K562 (cell line): ENCODE data around the gene MRPS35. TPM values are rescaled to one million over a fixed set of nuclear protein-coding genes. Genes with fewer than 3 reads are reported as not detected.

Source experiments
- ATAC-seq: fragments of 200-7000 bp; cut with Tn5 transposase; 3 replicates; pipeline ENCODE4 v1.9.1; 2020; ENCODE audit warnings: moderate library complexity
- BruUV-seq: library from RNA; stranded (reverse); fragments of 400-500 nt; replicated peaks from 2 replicates; lab custom pipeline; 2021; lab: Mats Ljungman, UMichigan
- CTCF ChIA-PET: fragments of 300-600 bp; formaldehyde crosslinking; extraction: SDS; loops from one replicate; lab custom pipeline; 2021; ENCODE audit warnings: low intra/inter-chr PET ratio; lab: Yijun Ruan, JAX
- POLR2A ChIA-PET: fragments of 300-600, 350-650 bp; sonication (Branson Sonifier 250); formaldehyde crosslinking; extraction: SDS; loops from one replicate; lab custom pipeline; 2021; ENCODE audit warnings: antibody characterized with exemption, inconsistent platforms; lab: Yijun Ruan, JAX
- DNase-seq, 4 experiments: peaks; one replicate each; pipeline versions ENCODE4 v3.0.0 to v3.0.0-alpha.2; 2011 to 2018; ENCODE audit warnings: low spot score in 3 of 4, mixed read lengths in 3 of 4; ENCODE audit errors: extremely low read depth in 1 of 4
- FAIRE-seq: peaks from 2 replicates; lab custom pipeline; 2011; peaks lifted over from hg19 to GRCh38; lab: Jason Lieb, UNC
- H2AFZ ChIP-seq: 2 replicates; pipeline ENCODE4 v1.6.0; 2011; ENCODE audit warnings: low read depth, low read length, control low read depth, inconsistent platforms
- H3K27ac ChIP-seq: fragments of 200-600 bp; 3 replicates; pipeline ENCODE4 v1.8.0; 2011; ENCODE audit warnings: low read depth, mild to moderate bottlenecking, control low read depth, inconsistent platforms, low read length, moderate library complexity, mixed read lengths; ENCODE audit errors: extremely low read depth
- H3K27me3 ChIP-seq, 2 experiments: fragments of 300-600 bp in 1 of 2; 2 replicates in 1 of 2; 3 replicates in 1 of 2; pipeline versions ENCODE4 v1.6.0 to v1.8.0; 2011; ENCODE audit warnings: inconsistent platforms in 2 of 2, low read length in 2 of 2, mild to moderate bottlenecking in 1 of 2, mixed read lengths in 1 of 2, moderate library complexity in 1 of 2; ENCODE audit not compliant: control insufficient read depth in 2 of 2, insufficient read depth in 2 of 2
- H3K36me3 ChIP-seq: fragments of 300-600 bp; 3 replicates; pipeline ENCODE4 v1.8.0; 2011; ENCODE audit warnings: mild to moderate bottlenecking, low read length, inconsistent platforms; ENCODE audit not compliant: control insufficient read depth, insufficient read depth
- H3K4me1 ChIP-seq, 2 experiments: fragments of 200-600 bp in 1 of 2; replicated peaks in 1 of 2; 2 replicates in 1 of 2; 3 replicates in 1 of 2; pipeline versions ENCODE4 v1.5.1 to v1.8.0; 2011; ENCODE audit warnings: inconsistent platforms in 2 of 2, low read length in 2 of 2, mild to moderate bottlenecking in 1 of 2, mixed read lengths in 1 of 2, moderate library complexity in 1 of 2; ENCODE audit not compliant: control insufficient read depth in 2 of 2, insufficient read depth in 2 of 2
- H3K4me2 ChIP-seq: 2 replicates; pipeline ENCODE4 v1.6.1; 2011; ENCODE audit warnings: low read length, control low read depth, inconsistent platforms, mixed read lengths; ENCODE audit not compliant: insufficient read depth
- H3K4me3 ChIP-seq: fragments of 200-600 bp; sonication (generic), shearing (Covaris generic); 2 replicates; pipeline ENCODE4 v1.5.1; 2016; ENCODE audit warnings: control low read depth, inconsistent platforms
- H3K79me2 ChIP-seq: fragments of 200-600 bp; 3 replicates; pipeline ENCODE4 v1.8.0; 2011; ENCODE audit warnings: low read length, inconsistent platforms; ENCODE audit not compliant: control insufficient read depth, insufficient read depth
- H3K9ac ChIP-seq, 2 experiments: 2 replicates each; pipeline versions ENCODE4 v1.6.0 to v1.6.1; 2011; ENCODE audit warnings: low read depth in 2 of 2, low read length in 2 of 2, control low read depth in 1 of 2, inconsistent platforms in 1 of 2, mild to moderate bottlenecking in 1 of 2, mixed read lengths in 1 of 2; ENCODE audit not compliant: insufficient read depth in 1 of 2
- H3K9me1 ChIP-seq: one replicate; pipeline ENCODE4 v1.6.0; 2011; ENCODE audit warnings: inconsistent platforms, mild to moderate bottlenecking, low read length, moderate library complexity; ENCODE audit not compliant: control insufficient read depth, insufficient read depth
- H3K9me3 ChIP-seq: replicated peaks from 2 replicates; pipeline ENCODE4 v1.5.1; 2011; ENCODE audit warnings: low read depth, low read length, inconsistent platforms; ENCODE audit not compliant: control insufficient read depth, insufficient read depth
- H4K20me1 ChIP-seq: replicated peaks from 2 replicates; pipeline ENCODE4 v1.6.1; 2011; ENCODE audit warnings: low read length, inconsistent platforms, mixed read lengths; ENCODE audit not compliant: control insufficient read depth, insufficient read depth
- BMI1 ChIP-seq: fragments of 150-350 bp; IDR thresholded peaks from 2 replicates; pipeline ENCODE4 v1.6.1; 2014; ENCODE audit warnings: low read length
- BRD4 ChIP-seq: fragments of 200-600 bp; sonication (generic); IDR thresholded peaks from 2 replicates; pipeline ENCODE4 v1.6.1; 2017; ENCODE audit warnings: inconsistent platforms
- CREB1 ChIP-seq, 2 experiments: sonication (generic) in 1 of 2; formaldehyde crosslinking in 1 of 2; IDR thresholded peaks; 2 replicates each; pipeline versions ENCODE4 v1.6.1 to v1.8.0; 2012 to 2022; ENCODE audit warnings: inconsistent platforms in 1 of 2, mild to moderate bottlenecking in 1 of 2, missing genetic modification reagents in 1 of 2, moderate library complexity in 1 of 2
- HNRNPLL ChIP-seq: fragments of 200-400 bp; formaldehyde crosslinking; IDR thresholded peaks from 2 replicates; pipeline ENCODE4 v1.6.1; 2017; ENCODE audit warnings: low read length, low read depth, mild to moderate bottlenecking; ENCODE audit not compliant: poor library complexity, severe bottlenecking
- MEIS2 ChIP-seq: fragments of 450-650 bp; IDR thresholded peaks from 2 replicates; pipeline ENCODE4 v1.6.1; 2014; ENCODE audit warnings: mild to moderate bottlenecking; ENCODE audit not compliant: partially characterized antibody
- PKNOX1 ChIP-seq: fragments of 450-650 bp; IDR thresholded peaks from 2 replicates; pipeline ENCODE4 v1.6.1; 2016
- RUNX1 ChIP-seq: sonication (generic); IDR thresholded peaks from 2 replicates; pipeline ENCODE4 v1.6.1; 2016; ENCODE audit warnings: antibody characterized with exemption, low read depth
- ZNF586 ChIP-seq: fragments of 450-650 bp; formaldehyde crosslinking; conservative IDR thresholded peaks from 2 replicates; pipeline ENCODE4 v1.4.0; 2020; ENCODE audit warnings: mild to moderate bottlenecking, moderate library complexity
- WGBS: fragments of 100-300 bp; shearing (Covaris generic); methylation state at CpG from one replicate; pipeline ENCODE4 v1.1.6; 2016; ENCODE audit warnings: low coverage, mixed read lengths; ENCODE audit not compliant: insufficient coverage; ENCODE audit errors: missing lambda C conversion rate; 5-methylcytosine and 5-hydroxymethylcytosine counted together
- in situ Hi-C: fragments of 300-500 bp; cut with MboI; formaldehyde crosslinking; loops from 4 replicates; pipeline ENCODE4 v1.15.0; 2018; ENCODE audit warnings: inconsistent platforms, mixed read lengths
- intact Hi-C: fragments of 100-400 bp; cut with micrococcal nuclease; formaldehyde crosslinking; loops from 2 replicates; pipeline ENCODE4 v1.14.2; 2022
- polyA plus RNA-seq, 8 experiments: library from polyadenylated mRNA; depleted of rRNA in 4 of 8; stranded (reverse) in 5 of 8; unstranded in 3 of 8; fragments of >200 nt; fragmentation: Nextera tagmentation in 2 of 8; fragmentation: Illumina TruSeq in 1 of 8; extraction: Ambion mirVana in 2 of 8; extraction: Trizol in 1 of 8; gene quantifications; 2 replicates each; pipeline versions ENCODE4 v1.2.1 to v1.2.3, GENCODE V29; 2011 to 2014; ENCODE audit warnings: inconsistent platforms in 1 of 8, missing spikeins in 1 of 8
- total RNA-seq, 7 experiments: library from RNA; depleted of rRNA in 6 of 7; stranded (reverse); fragments of >200 nt in 6 of 7; fragmentation: Illumina TruSeq in 2 of 7; extraction: Trizol in 2 of 7; gene quantifications; 2 replicates each; pipeline versions ENCODE4 v1.2.1 to v1.2.3, GENCODE V29; 2011 to 2021; ENCODE audit warnings: low replicate concordance in 1 of 7
- TF ChIP-seq, protein P1 (sequence below): fragments of 450-650 bp; IDR thresholded peaks from 2 replicates; pipeline ENCODE4 v1.6.1; 2017; ENCODE audit warnings: antibody characterized with exemption, mild to moderate bottlenecking
- TF ChIP-seq, protein P2 (sequence below): sonication (generic); IDR thresholded peaks from 2 replicates; pipeline ENCODE4 v1.6.1; 2016
- TF ChIP-seq, protein P3 (sequence below): fragments of 250-450 bp; sonication (Bioruptor Pico); IDR thresholded peaks from 2 replicates; pipeline ENCODE4 v1.5.0; 2020; ENCODE audit warnings: mild to moderate bottlenecking

MRPS35 gene
- total and polyA plus RNA-seq, 9 of the 15 experiments (the other 6 are each of a cell fraction or from before 2014, with no cell fraction given): 79.0 to 183 (median 114) TPM

GRCh38 chr12:27709932-27710591 lies 570 bp upstream of the MRPS35 start (continued):
- TF ChIP-seq, protein P1, sequence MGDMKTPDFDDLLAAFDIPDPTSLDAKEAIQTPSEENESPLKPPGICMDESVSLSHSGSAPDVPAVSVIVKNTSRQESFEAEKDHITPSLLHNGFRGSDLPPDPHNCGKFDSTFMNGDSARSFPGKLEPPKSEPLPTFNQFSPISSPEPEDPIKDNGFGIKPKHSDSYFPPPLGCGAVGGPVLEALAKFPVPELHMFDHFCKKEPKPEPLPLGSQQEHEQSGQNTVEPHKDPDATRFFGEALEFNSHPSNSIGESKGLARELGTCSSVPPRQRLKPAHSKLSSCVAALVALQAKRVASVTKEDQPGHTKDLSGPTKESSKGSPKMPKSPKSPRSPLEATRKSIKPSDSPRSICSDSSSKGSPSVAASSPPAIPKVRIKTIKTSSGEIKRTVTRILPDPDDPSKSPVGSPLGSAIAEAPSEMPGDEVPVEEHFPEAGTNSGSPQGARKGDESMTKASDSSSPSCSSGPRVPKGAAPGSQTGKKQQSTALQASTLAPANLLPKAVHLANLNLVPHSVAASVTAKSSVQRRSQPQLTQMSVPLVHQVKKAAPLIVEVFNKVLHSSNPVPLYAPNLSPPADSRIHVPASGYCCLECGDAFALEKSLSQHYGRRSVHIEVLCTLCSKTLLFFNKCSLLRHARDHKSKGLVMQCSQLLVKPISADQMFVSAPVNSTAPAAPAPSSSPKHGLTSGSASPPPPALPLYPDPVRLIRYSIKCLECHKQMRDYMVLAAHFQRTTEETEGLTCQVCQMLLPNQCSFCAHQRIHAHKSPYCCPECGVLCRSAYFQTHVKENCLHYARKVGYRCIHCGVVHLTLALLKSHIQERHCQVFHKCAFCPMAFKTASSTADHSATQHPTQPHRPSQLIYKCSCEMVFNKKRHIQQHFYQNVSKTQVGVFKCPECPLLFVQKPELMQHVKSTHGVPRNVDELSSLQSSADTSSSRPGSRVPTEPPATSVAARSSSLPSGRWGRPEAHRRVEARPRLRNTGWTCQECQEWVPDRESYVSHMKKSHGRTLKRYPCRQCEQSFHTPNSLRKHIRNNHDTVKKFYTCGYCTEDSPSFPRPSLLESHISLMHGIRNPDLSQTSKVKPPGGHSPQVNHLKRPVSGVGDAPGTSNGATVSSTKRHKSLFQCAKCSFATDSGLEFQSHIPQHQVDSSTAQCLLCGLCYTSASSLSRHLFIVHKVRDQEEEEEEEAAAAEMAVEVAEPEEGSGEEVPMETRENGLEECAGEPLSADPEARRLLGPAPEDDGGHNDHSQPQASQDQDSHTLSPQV: peak; percentile 39; the same call in 1 of the 2 replicates
- TF ChIP-seq BMI1: no peak

DNA sequence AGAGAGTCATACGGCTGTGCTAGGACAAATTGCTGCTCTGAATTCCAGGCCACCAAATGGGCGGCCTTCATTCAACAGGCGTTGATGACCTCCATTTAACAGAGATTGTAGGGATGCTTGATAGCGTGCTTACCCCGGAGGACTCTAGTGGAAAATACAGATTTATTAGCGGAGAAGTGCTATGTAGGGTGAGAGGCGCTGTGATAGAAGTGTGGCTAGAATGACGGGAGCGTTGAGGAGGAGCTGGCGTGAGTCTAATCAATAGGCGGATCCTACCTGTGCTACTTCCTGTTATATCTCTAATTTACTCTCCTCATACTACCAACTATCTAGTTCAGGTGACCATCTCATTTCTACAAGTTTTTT lies 668 bp downstream of the MRPS35 start:
- in situ Hi-C loops (no loop called here), intact Hi-C loops (no loop called here)
- 0% methylated on average over 11 of the region's 11 CpGs for WGBS
- ChIA-PET CTCF (no interaction called here), POLR2A (interaction anchor here (1.0 to 2.0 kb wide), 2 partner anchors 12 to 40 kb away, joined by 5 read pairs; no protein-coding TSS in a partner anchor)
- DNase-seq: peak; percentile 17 to 56 (median 20)
- Histone ChIP-seq H3K36me3 (peaks cover 37% of the 10 kb centered on the region), H4K20me1 (no peaks in the 10 kb centered on the region; the same call in 1 of the 2 replicates), H3K9ac (peak overlapping the region; percentile 96 to 99), H2AFZ (peak overlapping the region; percentile 93), H3K9me3 (no peaks in the 10 kb centered on the region), H3K27me3 (no peaks in the 10 kb centered on the region; a peak in 1 of 5 replicates), H3K9me1 (no peaks in the 10 kb centered on the region), H3K4me3 (peak overlapping the region; percentile 97), H3K79me2 (peaks cover 51% of the 10 kb centered on the region), H3K27ac (peak overlapping the region; percentile 93), H3K4me2 (peak overlapping the region; percentile 97), H3K4me1 (peaks cover 7 to 12% of the 10 kb centered on the region in 2 experiments; a peak in 4 of 5 replicates)
- FAIRE-seq: no peak
- peak; percentile 65 for ATAC-seq
- no TSS peak for BruUV-seq
- TF ChIP-seq HNRNPLL: no peak
- TF ChIP-seq ZNF586 (CRISPR knock-in tag): no peak
- no peak for TF ChIP-seq PKNOX1
- TF ChIP-seq, protein P2, sequence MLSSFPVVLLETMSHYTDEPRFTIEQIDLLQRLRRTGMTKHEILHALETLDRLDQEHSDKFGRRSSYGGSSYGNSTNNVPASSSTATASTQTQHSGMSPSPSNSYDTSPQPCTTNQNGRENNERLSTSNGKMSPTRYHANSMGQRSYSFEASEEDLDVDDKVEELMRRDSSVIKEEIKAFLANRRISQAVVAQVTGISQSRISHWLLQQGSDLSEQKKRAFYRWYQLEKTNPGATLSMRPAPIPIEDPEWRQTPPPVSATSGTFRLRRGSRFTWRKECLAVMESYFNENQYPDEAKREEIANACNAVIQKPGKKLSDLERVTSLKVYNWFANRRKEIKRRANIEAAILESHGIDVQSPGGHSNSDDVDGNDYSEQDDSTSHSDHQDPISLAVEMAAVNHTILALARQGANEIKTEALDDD: 0 out of 2 replicates have a peak, but pooled peaks have one; percentile 31
- no peak for TF ChIP-seq CREB1 (IDR thresholded peaks at IDR 0.05)
- no peak for TF ChIP-seq CREB1 (CRISPR knock-in tag; IDR thresholded peaks at IDR 0.05)
- TF ChIP-seq BRD4: peak; percentile 6; the same call in 1 of the 2 replicates
- TF ChIP-seq RUNX1: no peak
- TF ChIP-seq, protein P3, sequence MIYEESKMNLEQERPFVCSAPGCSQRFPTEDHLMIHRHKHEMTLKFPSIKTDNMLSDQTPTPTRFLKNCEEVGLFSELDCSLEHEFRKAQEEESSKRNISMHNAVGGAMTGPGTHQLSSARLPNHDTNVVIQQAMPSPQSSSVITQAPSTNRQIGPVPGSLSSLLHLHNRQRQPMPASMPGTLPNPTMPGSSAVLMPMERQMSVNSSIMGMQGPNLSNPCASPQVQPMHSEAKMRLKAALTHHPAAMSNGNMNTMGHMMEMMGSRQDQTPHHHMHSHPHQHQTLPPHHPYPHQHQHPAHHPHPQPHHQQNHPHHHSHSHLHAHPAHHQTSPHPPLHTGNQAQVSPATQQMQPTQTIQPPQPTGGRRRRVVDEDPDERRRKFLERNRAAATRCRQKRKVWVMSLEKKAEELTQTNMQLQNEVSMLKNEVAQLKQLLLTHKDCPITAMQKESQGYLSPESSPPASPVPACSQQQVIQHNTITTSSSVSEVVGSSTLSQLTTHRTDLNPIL (CRISPR knock-in tag): no peak
- no peak for TF ChIP-seq MEIS2
